ENCODE results near the gene KRTAP6-1.

The KRTAP6-1 gene

DNA sequence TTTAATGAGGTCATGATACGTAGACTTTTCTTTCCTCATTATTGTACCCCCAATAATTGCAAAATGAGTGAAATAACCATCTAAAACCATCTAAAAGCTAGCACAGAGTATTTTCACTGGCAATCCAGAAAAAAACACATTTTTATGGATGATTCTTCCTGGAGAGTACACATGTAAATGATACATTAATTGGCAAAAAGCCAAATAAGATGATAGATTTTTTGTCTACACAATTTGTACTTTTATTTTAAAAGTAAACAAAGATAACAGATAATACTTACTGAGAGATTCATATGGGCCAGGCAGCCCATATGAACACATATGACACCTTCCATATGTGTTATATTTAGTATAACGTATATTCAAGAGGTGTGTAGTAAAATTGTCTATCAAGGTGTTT, 50.1 kb downstream of the KRTAP6-1 start:
- in situ Hi-C loops (cut with MboI; ENCODE audit: low pct_unique_long_range_greater_than_20kb, low sequenced_read_pairs, unreplicated experiment), result no loop called here
- TF ChIP-seq, protein P1, sequence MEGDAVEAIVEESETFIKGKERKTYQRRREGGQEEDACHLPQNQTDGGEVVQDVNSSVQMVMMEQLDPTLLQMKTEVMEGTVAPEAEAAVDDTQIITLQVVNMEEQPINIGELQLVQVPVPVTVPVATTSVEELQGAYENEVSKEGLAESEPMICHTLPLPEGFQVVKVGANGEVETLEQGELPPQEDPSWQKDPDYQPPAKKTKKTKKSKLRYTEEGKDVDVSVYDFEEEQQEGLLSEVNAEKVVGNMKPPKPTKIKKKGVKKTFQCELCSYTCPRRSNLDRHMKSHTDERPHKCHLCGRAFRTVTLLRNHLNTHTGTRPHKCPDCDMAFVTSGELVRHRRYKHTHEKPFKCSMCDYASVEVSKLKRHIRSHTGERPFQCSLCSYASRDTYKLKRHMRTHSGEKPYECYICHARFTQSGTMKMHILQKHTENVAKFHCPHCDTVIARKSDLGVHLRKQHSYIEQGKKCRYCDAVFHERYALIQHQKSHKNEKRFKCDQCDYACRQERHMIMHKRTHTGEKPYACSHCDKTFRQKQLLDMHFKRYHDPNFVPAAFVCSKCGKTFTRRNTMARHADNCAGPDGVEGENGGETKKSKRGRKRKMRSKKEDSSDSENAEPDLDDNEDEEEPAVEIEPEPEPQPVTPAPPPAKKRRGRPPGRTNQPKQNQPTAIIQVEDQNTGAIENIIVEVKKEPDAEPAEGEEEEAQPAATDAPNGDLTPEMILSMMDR (IDR thresholded peaks at IDR 0.05; ENCODE audit: extremely low read depth, insufficient read depth, missing control alignments), result no peak
- DNase-seq (ENCODE audit: low spot score), result no peak

All from GM13977 (cell line).